Loucy (cell line): ENCODE data around the gene H6PD.

Source experiments
- H2AFZ ChIP-seq: fragments of 200-600 bp; sonication (generic); 2 replicates; pipeline ENCODE4 v1.6.0; 2016; ENCODE audit warnings: antibody characterized with exemption, mild to moderate bottlenecking, low read length, moderate library complexity
- H3F3A ChIP-seq: fragments of 200-600 bp; 2 replicates; pipeline ENCODE4 v1.6.0; 2016; ENCODE audit warnings: antibody characterized with exemption, low read depth, mild to moderate bottlenecking
- H3K27me3 ChIP-seq: fragments of 200-600 bp; sonication (generic); 2 replicates; pipeline ENCODE4 v1.6.1; 2014; ENCODE audit warnings: low read length, mild to moderate bottlenecking; ENCODE audit not compliant: insufficient read depth, poor library complexity, severe bottlenecking
- H3K36me3 ChIP-seq: fragments of 200-600 bp; sonication (generic); 2 replicates; pipeline ENCODE4 v1.6.1; 2016; ENCODE audit warnings: low read length; ENCODE audit not compliant: insufficient read depth
- H3K4me1 ChIP-seq: fragments of 200-600 bp; sonication (generic); 2 replicates; pipeline ENCODE4 v1.5.1; 2014; ENCODE audit warnings: low read length, mild to moderate bottlenecking; ENCODE audit not compliant: insufficient read depth, poor library complexity, severe bottlenecking
- H3K4me2 ChIP-seq: fragments of 200-600 bp; sonication (generic); 2 replicates; pipeline ENCODE4 v1.6.0; 2014; ENCODE audit warnings: antibody characterized with exemption, low read length, low read depth, mild to moderate bottlenecking; ENCODE audit not compliant: poor library complexity, severe bottlenecking
- H3K4me3 ChIP-seq: fragments of 200-600 bp; sonication (generic); 2 replicates; pipeline ENCODE4 v1.5.1; 2014; ENCODE audit warnings: low read length, mild to moderate bottlenecking, mixed read lengths; ENCODE audit not compliant: poor library complexity, severe bottlenecking
- H3K79me2 ChIP-seq: fragments of 200-600 bp; sonication (generic); 2 replicates; pipeline ENCODE4 v1.6.1; 2014; ENCODE audit warnings: low read length; ENCODE audit not compliant: insufficient read depth
- H3K9ac ChIP-seq: fragments of 200-600 bp; sonication (generic); 2 replicates; pipeline ENCODE4 v1.6.0; 2014; ENCODE audit warnings: mild to moderate bottlenecking, low read depth, low read length, moderate library complexity; ENCODE audit not compliant: poor library complexity, severe bottlenecking
- H3K9me2 ChIP-seq: fragments of 200-600 bp; sonication (generic); replicated peaks from 2 replicates; pipeline ENCODE4 v1.6.1; 2016; ENCODE audit warnings: low read depth, low read length, mixed read lengths
- H3K9me3 ChIP-seq: fragments of 200-600 bp; sonication (generic); 2 replicates; pipeline ENCODE4 v1.6.1; 2014; ENCODE audit warnings: mild to moderate bottlenecking, antibody characterized with exemption, low read length, low read depth; ENCODE audit not compliant: insufficient read depth
- H4K20me1 ChIP-seq: fragments of 200-600 bp; sonication (generic); 2 replicates; pipeline ENCODE4 v1.6.0; 2014; ENCODE audit warnings: antibody characterized with exemption, low read length, mild to moderate bottlenecking; ENCODE audit not compliant: insufficient read depth, poor library complexity, severe bottlenecking
- CTCF ChIP-seq: fragments of 200-600 bp; sonication (generic); conservative IDR thresholded peaks from 2 replicates; pipeline ENCODE4 v1.5.1; 2014; ENCODE audit warnings: mild to moderate bottlenecking, antibody characterized with exemption, low read length
- EZH2phosphoT487 ChIP-seq: fragments of 200-600 bp; IDR thresholded peaks from 2 replicates; pipeline ENCODE4 v1.6.1; 2018; ENCODE audit warnings: antibody characterized with exemption, mild to moderate bottlenecking, moderate library complexity, borderline replicate concordance

The H6PD gene

GRCh38 chr1:9251501-9251900 is 16.9 kb downstream of the H6PD start:
- H3K36me3 ChIP-seq, result peaks cover 9% of the 10 kb centered on the region; the same call in 1 of the 2 replicates
- peaks cover 3% of the 10 kb centered on the region for H4K20me1 ChIP-seq
- peaks cover 22% of the 10 kb centered on the region for H3K4me1 ChIP-seq
- TF ChIP-seq EZH2phosphoT487, result no peak
- TF ChIP-seq CTCF, result no peak
- H3K9me2 ChIP-seq, result no peaks in the 10 kb centered on the region
- no peak overlapping the region for H2AFZ ChIP-seq
- no peaks in the 10 kb centered on the region for H3K27me3 ChIP-seq
- H3F3A ChIP-seq, result no peaks in the 10 kb centered on the region
- H3K4me3 ChIP-seq, result no peak overlapping the region
- H3K9ac ChIP-seq, result no peak overlapping the region
- no peak overlapping the region for H3K4me2 ChIP-seq
- no peaks in the 10 kb centered on the region for H3K9me3 ChIP-seq
- H3K79me2 ChIP-seq, result peaks cover 48% of the 10 kb centered on the region; the same call in 1 of the 2 replicates

- H2AFZ ChIP-seq, result no peak overlapping the region
- peaks cover 11% of the 10 kb centered on the region for H3K4me1 ChIP-seq
- H3F3A ChIP-seq, result no peaks in the 10 kb centered on the region
- H3K79me2 ChIP-seq, result peaks cover 47% of the 10 kb centered on the region; the same call in 1 of the 2 replicates
- no peaks in the 10 kb centered on the region for H3K9me2 ChIP-seq
- H3K4me2 ChIP-seq, result no peak overlapping the region
- H3K36me3 ChIP-seq, result peaks cover 9% of the 10 kb centered on the region; the same call in 1 of the 2 replicates
- TF ChIP-seq CTCF (no peak), EZH2phosphoT487 (no peak)
- no peaks in the 10 kb centered on the region for H3K27me3 ChIP-seq
- no peak overlapping the region for H3K4me3 ChIP-seq
- H3K9ac ChIP-seq, result no peak overlapping the region
- H4K20me1 ChIP-seq, result peaks cover 3% of the 10 kb centered on the region
- H3K9me3 ChIP-seq, result no peaks in the 10 kb centered on the region
Observed at GRCh38 chr1:9253004-9253403, 18.4 kb downstream of the H6PD start.

GRCh38 chr1:9253453-9254105 is 19.0 kb downstream of the H6PD start:
- H3K79me2 ChIP-seq, result peaks cover 48% of the 10 kb centered on the region
- H3F3A ChIP-seq, result no peaks in the 10 kb centered on the region
- peaks cover 7% of the 10 kb centered on the region for H3K4me1 ChIP-seq
- H3K9me2 ChIP-seq, result no peaks in the 10 kb centered on the region
- H3K4me2 ChIP-seq, result no peak overlapping the region
- no peak overlapping the region for H3K4me3 ChIP-seq
- TF ChIP-seq CTCF, result no peak
- no peak for TF ChIP-seq EZH2phosphoT487
- peaks cover 3% of the 10 kb centered on the region for H4K20me1 ChIP-seq
- peaks cover 13% of the 10 kb centered on the region; the same call in 1 of the 2 replicates for H3K36me3 ChIP-seq
- H3K9ac ChIP-seq, result no peak overlapping the region
- H3K27me3 ChIP-seq, result no peaks in the 10 kb centered on the region
- H2AFZ ChIP-seq, result no peak overlapping the region
- no peaks in the 10 kb centered on the region; the same call in 1 of the 2 replicates for H3K9me3 ChIP-seq
